ENCODE data around the gene PKD2. TPM values are rescaled to one million over a fixed set of nuclear protein-coding genes. Genes with fewer than 3 reads are reported as not detected.
"Not testable (repeated sequence)": the region's sequence is repeated elsewhere in the genome, so short reads cannot be mapped to it uniquely, and the experiment has no call there.

Gene PKD2
- total RNA-seq, 2 experiments from 2014 or later: 9.5 to 10.9 TPM

- Mint-ChIP-seq H3K27me3 (peaks cover 44% of the 10 kb centered on the region), H3K4me3 (no peak overlapping the region), H3K27ac (no peak overlapping the region), H3K36me3 (no peaks in the 10 kb centered on the region), H3K4me1 (peaks cover 4% of the 10 kb centered on the region), H3K9me3 (no peaks in the 10 kb centered on the region)
- POLR2A ChIA-PET: no interaction called here
- no peak for DNase-seq
- ATAC-seq (ENCODE audit: low read depth): no peak
These were observed 28.8 kb upstream of the PKD2 start for GRCh38 chr4:87978681-87979080.

- H3K27me3 Mint-ChIP-seq: peaks cover 50% of the 10 kb centered on the region
These were observed 27.6 kb upstream of the PKD2 start for GRCh38 chr4:87979810-87980209.

GRCh38 chr4:87981486-87981885 is 25.9 kb upstream of the PKD2 start:
- Mint-ChIP-seq H3K27me3 (peaks cover 37% of the 10 kb centered on the region), H3K4me1 (peaks cover 2% of the 10 kb centered on the region), H3K9me3 (no peaks in the 10 kb centered on the region), H3K27ac (no peak overlapping the region), H3K36me3 (no peaks in the 10 kb centered on the region), H3K4me3 (no peak overlapping the region)
- POLR2A ChIA-PET: no interaction called here
- ATAC-seq (ENCODE audit: low read depth) (no peak), DNase-seq (no peak)

More at GRCh38 chr4:87979810-87980209, 27.6 kb upstream of the PKD2 start:
- H3K36me3 Mint-ChIP-seq: no peaks in the 10 kb centered on the region
- no peak for ATAC-seq (ENCODE audit: low read depth)
- no peaks in the 10 kb centered on the region for H3K9me3 Mint-ChIP-seq
- POLR2A ChIA-PET: no interaction called here
- H3K4me1 Mint-ChIP-seq: peaks cover 4% of the 10 kb centered on the region
- no peak for DNase-seq
- no peak overlapping the region for H3K4me3 Mint-ChIP-seq
- no peak overlapping the region for H3K27ac Mint-ChIP-seq

GRCh38 chr4:87982036-87982435 is 25.4 kb upstream of the PKD2 start:
- Mint-ChIP-seq H3K36me3 (no peaks in the 10 kb centered on the region), H3K9me3 (no peaks in the 10 kb centered on the region), H3K27ac (no peak overlapping the region), H3K4me1 (peaks cover 2% of the 10 kb centered on the region), H3K27me3 (peaks cover 32% of the 10 kb centered on the region), H3K4me3 (no peak overlapping the region)
- ATAC-seq (ENCODE audit: low read depth) (no peak), DNase-seq (no peak)
- POLR2A ChIA-PET: interaction anchor here (0.6 kb wide), 1 partner anchor 27 kb away, joined by 3 read pairs; no protein-coding TSS in a partner anchor

GRCh38 chr4:87982446-87983010 is 24.9 kb upstream of the PKD2 start:
- Mint-ChIP-seq H3K36me3 (no peaks in the 10 kb centered on the region), H3K4me3 (no peak overlapping the region), H3K4me1 (peaks cover 2% of the 10 kb centered on the region), H3K27ac (no peak overlapping the region), H3K27me3 (peaks cover 31% of the 10 kb centered on the region), H3K9me3 (no peaks in the 10 kb centered on the region)
- ATAC-seq (ENCODE audit: low read depth) (no peak), DNase-seq (no peak)
- POLR2A ChIA-PET: interaction anchor here (0.6 kb wide), 1 partner anchor 26 kb away, joined by 3 read pairs; no protein-coding TSS in a partner anchor

- Mint-ChIP-seq H3K27ac (no peak overlapping the region), H3K9me3 (no peaks in the 10 kb centered on the region), H3K4me3 (no peak overlapping the region), H3K4me1 (peaks cover 2% of the 10 kb centered on the region), H3K27me3 (peaks cover 25% of the 10 kb centered on the region), H3K36me3 (no peaks in the 10 kb centered on the region)
- POLR2A ChIA-PET: no interaction called here
- DNase-seq (no peak), ATAC-seq (ENCODE audit: low read depth) (no peak)
These were observed 23.4 kb upstream of the PKD2 start for GRCh38 chr4:87983996-87984395.

GRCh38 chr4:87985097-87985886 is 22.1 kb upstream of the PKD2 start:
- no peak overlapping the region for H3K4me3 Mint-ChIP-seq
- DNase-seq (peak; percentile 39), ATAC-seq (ENCODE audit: low read depth) (peak; percentile 88)
- H3K27me3 Mint-ChIP-seq: peaks cover 21% of the 10 kb centered on the region
- POLR2A ChIA-PET: no interaction called here
- no peaks in the 10 kb centered on the region for H3K36me3 Mint-ChIP-seq
- no peaks in the 10 kb centered on the region for H3K9me3 Mint-ChIP-seq
- H3K4me1 Mint-ChIP-seq: peaks cover 2% of the 10 kb centered on the region
- no peak overlapping the region for H3K27ac Mint-ChIP-seq

GRCh38 chr4:87985887-87986200 is 21.6 kb upstream of the PKD2 start:
- no peaks in the 10 kb centered on the region for H3K36me3 Mint-ChIP-seq
- H3K9me3 Mint-ChIP-seq: no peaks in the 10 kb centered on the region
- no peak overlapping the region for H3K4me3 Mint-ChIP-seq
- DNase-seq: no peak
- H3K27ac Mint-ChIP-seq: no peak overlapping the region
- H3K4me1 Mint-ChIP-seq: peaks cover 2% of the 10 kb centered on the region
- ATAC-seq (ENCODE audit: low read depth): no peak
- peaks cover 21% of the 10 kb centered on the region for H3K27me3 Mint-ChIP-seq
- POLR2A ChIA-PET: no interaction called here

GRCh38 chr4:87986508-87986907 is 20.9 kb upstream of the PKD2 start:
- H3K27ac Mint-ChIP-seq: no peak overlapping the region
- POLR2A ChIA-PET: interaction anchor here (0.7 kb wide), 1 partner anchor 225 kb away, joined by 3 read pairs; no protein-coding TSS in a partner anchor

GRCh38 chr4:87989765-87990164 is 17.7 kb upstream of the PKD2 start:
- Mint-ChIP-seq H3K27ac (no peak overlapping the region), H3K36me3 (peaks cover 2% of the 10 kb centered on the region), H3K27me3 (peaks cover 5% of the 10 kb centered on the region), H3K4me3 (no peak overlapping the region), H3K9me3 (no peaks in the 10 kb centered on the region), H3K4me1 (peaks cover 14% of the 10 kb centered on the region)
- ATAC-seq (ENCODE audit: low read depth) (no peak), DNase-seq (no peak)
- POLR2A ChIA-PET: no interaction called here

More at GRCh38 chr4:87986508-87986907, 20.9 kb upstream of the PKD2 start:
- H3K4me3 Mint-ChIP-seq: no peak overlapping the region
- ATAC-seq (ENCODE audit: low read depth) (no peak), DNase-seq (no peak)
- H3K36me3 Mint-ChIP-seq: no peaks in the 10 kb centered on the region
- no peaks in the 10 kb centered on the region for H3K9me3 Mint-ChIP-seq
- H3K4me1 Mint-ChIP-seq: peaks cover 7% of the 10 kb centered on the region
- peaks cover 21% of the 10 kb centered on the region for H3K27me3 Mint-ChIP-seq

- Mint-ChIP-seq H3K27ac (no peak overlapping the region), H3K4me3 (no peak overlapping the region), H3K27me3 (peaks cover 3% of the 10 kb centered on the region), H3K9me3 (no peaks in the 10 kb centered on the region), H3K4me1 (peaks cover 13% of the 10 kb centered on the region), H3K36me3 (peaks cover 2% of the 10 kb centered on the region)
- ATAC-seq (ENCODE audit: low read depth) (no peak), DNase-seq (no peak)
- POLR2A ChIA-PET: no interaction called here
These were observed 12.0 kb upstream of the PKD2 start for GRCh38 chr4:87995435-87995834.

- H3K36me3 Mint-ChIP-seq; H3K4me1 Mint-ChIP-seq; ATAC-seq (ENCODE audit: low read depth); H3K27ac Mint-ChIP-seq; H3K4me3 Mint-ChIP-seq; H3K9me3 Mint-ChIP-seq; POLR2A ChIA-PET; DNase-seq: not testable (repeated sequence)
- H3K27me3 Mint-ChIP-seq: peaks cover 12% of the 10 kb centered on the region
These were observed 8.2 kb upstream of the PKD2 start for GRCh38 chr4:87999191-87999691.

GRCh38 chr4:88001871-88002270 is 5.6 kb upstream of the PKD2 start:
- peaks cover 24% of the 10 kb centered on the region for H3K27me3 Mint-ChIP-seq
- H3K27ac Mint-ChIP-seq: no peak overlapping the region
- DNase-seq (no peak), ATAC-seq (ENCODE audit: low read depth) (no peak)
- no peaks in the 10 kb centered on the region for H3K9me3 Mint-ChIP-seq
- POLR2A ChIA-PET: no interaction called here
- no peaks in the 10 kb centered on the region for H3K36me3 Mint-ChIP-seq
- H3K4me3 Mint-ChIP-seq: no peak overlapping the region
- peaks cover 4% of the 10 kb centered on the region for H3K4me1 Mint-ChIP-seq

GRCh38 chr4:88002786-88003185 is 4.6 kb upstream of the PKD2 start:
- peaks cover 24% of the 10 kb centered on the region for H3K27me3 Mint-ChIP-seq
- H3K27ac Mint-ChIP-seq: no peak overlapping the region
- no peaks in the 10 kb centered on the region for H3K36me3 Mint-ChIP-seq
- POLR2A ChIA-PET: no interaction called here
- no peak overlapping the region for H3K4me3 Mint-ChIP-seq
- DNase-seq (no peak), ATAC-seq (ENCODE audit: low read depth) (no peak)
- peaks cover 4% of the 10 kb centered on the region for H3K4me1 Mint-ChIP-seq
- no peaks in the 10 kb centered on the region for H3K9me3 Mint-ChIP-seq
